Heart left ventricle (tissue), 13 donors: Measurements from ENCODE around the gene MLST8.
A peak's percentile ranks its signal among the peaks of the same experiment; 100 is the strongest.

ENCODE experiments used
- POLR2A ChIP-seq, 2 donors: fragments of 450-650 bp; IDR thresholded peaks; one replicate each; pipeline ENCODE4 v1.6.1; 2017; ENCODE audit warnings: antibody characterized with exemption in 2 of 2, mild to moderate bottlenecking in 2 of 2, moderate library complexity in 2 of 2
- TF ChIP-seq, protein P1 (sequence below), 12 donors: fragments of 200-600 bp; sonication (generic) in 4 of 12; IDR thresholded peaks; one replicate each; pipeline versions ENCODE4 v1.5.0 to v1.8.0; 2018 to 2022; ENCODE audit warnings: antibody characterized with exemption in 12 of 12, mild to moderate bottlenecking in 5 of 12
- donor health status: ischemic (EF 13 %, LVEDD 7.1; RV severe dilation, severe dysfunction).
- donor health status: DM: no; HTN: yes; CAD: no.
- donor health status: DM: no; HTN: no; CAD: no.
- donor health status: ischemic (EF 25% LVEDD 6.9; RV normal size, moderate dysfunction).
- donor health status: ischemic (EF 25% LVEDD 5.7; RV mildly dilated, moderate dysfunction).
- donor health status: ischemic (EF 35%, LVEDD 5.7; RV mildly dilated, moderate dysfunction).
- donor health status: nonischemic (EF 11% LVEDD 7.7; RV severe dilation, severe dysfunction).
- donor health status: DM: yes; HTN: yes; CAD: no.
- donor health status: PGD.
- donor health status: ischemic (EF 29% LVEDD 5.4; RV normal size, mild dysfunction).
- donor health status: nonischemic (EF 23%, LVEDD 6.1; RV moderate dilation, normal function).

DNA sequence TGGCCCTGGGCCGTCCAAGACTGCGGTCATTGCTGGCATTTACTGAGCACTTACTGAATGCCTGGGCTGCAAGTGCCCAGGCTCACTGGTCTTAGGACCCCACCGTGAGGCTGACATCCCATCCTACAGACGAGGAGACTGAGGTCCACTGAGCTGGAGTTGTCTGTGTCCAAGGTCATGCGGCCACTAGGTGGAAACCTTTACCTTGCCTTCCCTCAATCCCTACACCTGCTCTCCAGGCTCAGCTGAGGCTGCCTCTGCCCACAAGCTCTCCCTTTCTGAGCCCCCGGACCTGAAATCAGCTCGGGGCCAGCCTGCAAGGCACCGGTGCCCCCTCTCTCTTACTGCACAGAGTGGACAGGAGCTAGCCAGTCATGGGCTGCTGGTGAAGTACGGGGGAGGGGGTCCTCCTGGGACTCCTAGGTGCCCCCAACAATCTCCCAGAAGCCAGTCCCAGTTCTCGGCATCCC, 10.4 kb upstream of the MLST8 start:
- TF ChIP-seq, protein P1, sequence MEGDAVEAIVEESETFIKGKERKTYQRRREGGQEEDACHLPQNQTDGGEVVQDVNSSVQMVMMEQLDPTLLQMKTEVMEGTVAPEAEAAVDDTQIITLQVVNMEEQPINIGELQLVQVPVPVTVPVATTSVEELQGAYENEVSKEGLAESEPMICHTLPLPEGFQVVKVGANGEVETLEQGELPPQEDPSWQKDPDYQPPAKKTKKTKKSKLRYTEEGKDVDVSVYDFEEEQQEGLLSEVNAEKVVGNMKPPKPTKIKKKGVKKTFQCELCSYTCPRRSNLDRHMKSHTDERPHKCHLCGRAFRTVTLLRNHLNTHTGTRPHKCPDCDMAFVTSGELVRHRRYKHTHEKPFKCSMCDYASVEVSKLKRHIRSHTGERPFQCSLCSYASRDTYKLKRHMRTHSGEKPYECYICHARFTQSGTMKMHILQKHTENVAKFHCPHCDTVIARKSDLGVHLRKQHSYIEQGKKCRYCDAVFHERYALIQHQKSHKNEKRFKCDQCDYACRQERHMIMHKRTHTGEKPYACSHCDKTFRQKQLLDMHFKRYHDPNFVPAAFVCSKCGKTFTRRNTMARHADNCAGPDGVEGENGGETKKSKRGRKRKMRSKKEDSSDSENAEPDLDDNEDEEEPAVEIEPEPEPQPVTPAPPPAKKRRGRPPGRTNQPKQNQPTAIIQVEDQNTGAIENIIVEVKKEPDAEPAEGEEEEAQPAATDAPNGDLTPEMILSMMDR (IDR thresholded peaks at IDR 0.05) = peak in 7 of 12 donors; percentile 11 to 40 (median 19)
- no peak for TF ChIP-seq POLR2A (IDR thresholded peaks at IDR 0.05)
